Measurements from ENCODE around the gene SLC16A9. TPM values are rescaled to one million over a fixed set of nuclear protein-coding genes. Genes with fewer than 3 reads are reported as not detected.
"Not testable (repeated sequence)": the region's sequence is repeated elsewhere in the genome, so short reads cannot be mapped to it uniquely, and the experiment has no call there.

Gene SLC16A9
- total RNA-seq, 3 donors from 2014 or later = 7.2 to 34.9 (median 28.8) TPM

GRCh38 chr10:59670269-59670668, 39.4 kb downstream of the SLC16A9 start:
- DNase-seq (no peak), ATAC-seq (no peak)
- H3K4me3 ChIP-seq = no peak overlapping the region
- TF ChIP-seq CTCF (IDR thresholded peaks at IDR 0.05) = no peak
- peaks cover 2% of the 10 kb centered on the region for H3K9me3 ChIP-seq
- intact Hi-C loops (cut with DNase I, micrococcal nuclease) = no loop called here
- H3K36me3 ChIP-seq (ENCODE audit: low read depth) = no peaks in the 10 kb centered on the region
- H3K4me1 ChIP-seq (ENCODE audit: low read depth) = peaks cover 3% of the 10 kb centered on the region

GRCh38 chr10:59668096-59668495, 41.6 kb downstream of the SLC16A9 start:
- intact Hi-C loops (cut with DNase I, micrococcal nuclease) = no loop called here
- DNase-seq (no peak), ATAC-seq (peak; percentile 46)
- Histone ChIP-seq H3K9me3 (peaks cover 2% of the 10 kb centered on the region), H3K4me3 (no peak overlapping the region), H3K4me1 (ENCODE audit: low read depth) (no peaks in the 10 kb centered on the region), H3K36me3 (ENCODE audit: low read depth) (no peaks in the 10 kb centered on the region)
- no peak for TF ChIP-seq CTCF (IDR thresholded peaks at IDR 0.05)

- H3K4me3 ChIP-seq = no peak overlapping the region
- H3K36me3 ChIP-seq (ENCODE audit: low read depth) = no peaks in the 10 kb centered on the region
- peaks cover 2% of the 10 kb centered on the region for H3K9me3 ChIP-seq
- ATAC-seq (no peak), DNase-seq (no peak)
- no peak for TF ChIP-seq CTCF (IDR thresholded peaks at IDR 0.05)
- no peaks in the 10 kb centered on the region for H3K4me1 ChIP-seq (ENCODE audit: low read depth)
- intact Hi-C loops (cut with DNase I, micrococcal nuclease) = no loop called here
Observed at GRCh38 chr10:59666310-59666709, 43.3 kb downstream of the SLC16A9 start.

GRCh38 chr10:59663213-59663612, 46.4 kb downstream of the SLC16A9 start:
- intact Hi-C loops (cut with DNase I, micrococcal nuclease); H3K4me3 ChIP-seq; ATAC-seq: not testable (repeated sequence)

GRCh38 chr10:59657724-59658123, 51.9 kb downstream of the SLC16A9 start:
- ATAC-seq (no peak), DNase-seq (no peak)
- Histone ChIP-seq H3K4me1 (ENCODE audit: low read depth) (no peaks in the 10 kb centered on the region), H3K4me3 (no peak overlapping the region), H3K9me3 (no peaks in the 10 kb centered on the region), H3K36me3 (ENCODE audit: low read depth) (no peaks in the 10 kb centered on the region)
- no peak for TF ChIP-seq CTCF (IDR thresholded peaks at IDR 0.05)
- intact Hi-C loops (cut with DNase I, micrococcal nuclease) = no loop called here

More at GRCh38 chr10:59663213-59663612, 46.4 kb downstream of the SLC16A9 start:
- H3K36me3 ChIP-seq (ENCODE audit: low read depth); DNase-seq; H3K4me1 ChIP-seq (ENCODE audit: low read depth); H3K9me3 ChIP-seq: not testable (repeated sequence)

GRCh38 chr10:59655309-59655708, 54.3 kb downstream of the SLC16A9 start:
- Histone ChIP-seq H3K4me3 (no peak overlapping the region), H3K9me3 (no peaks in the 10 kb centered on the region), H3K4me1 (ENCODE audit: low read depth) (no peaks in the 10 kb centered on the region), H3K36me3 (ENCODE audit: low read depth) (no peaks in the 10 kb centered on the region)
- DNase-seq (no peak), ATAC-seq (no peak)
- no peak for TF ChIP-seq CTCF (IDR thresholded peaks at IDR 0.05)
- intact Hi-C loops (cut with DNase I, micrococcal nuclease) = no loop called here

Measured in mucosa of descending colon (tissue), 3 donors.